ENCODE results near the gene ATP8B3.

ATP8B3 gene

GRCh38 chr19:1790054-1790792 is 21.9 kb downstream of the ATP8B3 start:
- DNase-seq, result no peak

DNA sequence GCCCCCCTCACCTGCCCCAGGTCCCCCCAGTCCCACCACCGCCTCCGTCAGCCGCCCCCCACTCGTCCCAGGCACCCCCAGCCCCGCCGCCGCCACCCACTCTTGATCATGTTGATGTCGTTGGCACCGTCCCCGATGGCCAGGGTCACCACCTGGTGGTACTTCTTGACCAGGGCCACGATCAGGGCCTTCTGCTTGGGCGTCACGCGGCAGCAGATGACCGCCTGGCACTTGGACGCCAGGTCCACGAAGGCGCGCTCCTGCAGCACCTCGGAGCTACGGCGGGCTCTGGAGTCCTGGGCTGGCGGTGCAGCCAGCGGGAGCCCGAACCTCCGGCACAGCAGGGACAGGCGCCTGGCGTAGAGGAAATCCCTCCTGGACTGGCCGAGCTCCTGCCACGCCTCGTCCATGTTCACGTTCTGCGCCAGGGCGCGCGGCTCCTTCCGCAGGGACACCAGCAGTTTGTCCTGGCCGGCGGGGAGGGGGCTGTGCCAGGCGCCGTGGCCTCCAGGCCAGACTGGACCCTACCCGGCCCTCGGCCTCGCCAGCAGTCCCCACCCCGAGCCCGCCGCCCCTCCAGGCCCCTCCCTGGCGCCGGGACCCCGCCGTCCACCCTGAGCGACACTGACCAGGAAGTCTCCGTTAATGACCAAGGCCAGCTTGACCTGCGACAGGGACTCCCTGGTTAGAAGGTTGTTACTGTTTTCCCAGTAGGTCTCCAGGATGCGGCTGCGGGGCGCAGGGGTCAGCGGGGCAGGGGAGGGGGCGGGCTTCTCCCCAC is 22.6 kb downstream of the ATP8B3 start:
- no peak for DNase-seq

GRCh38 chr19:1787116-1787515 is 25.0 kb downstream of the ATP8B3 start:
- DNase-seq, result no peak

- DNase-seq, result no peak
Measured at GRCh38 chr19:1786668-1787067, 25.4 kb downstream of the ATP8B3 start.

DNA sequence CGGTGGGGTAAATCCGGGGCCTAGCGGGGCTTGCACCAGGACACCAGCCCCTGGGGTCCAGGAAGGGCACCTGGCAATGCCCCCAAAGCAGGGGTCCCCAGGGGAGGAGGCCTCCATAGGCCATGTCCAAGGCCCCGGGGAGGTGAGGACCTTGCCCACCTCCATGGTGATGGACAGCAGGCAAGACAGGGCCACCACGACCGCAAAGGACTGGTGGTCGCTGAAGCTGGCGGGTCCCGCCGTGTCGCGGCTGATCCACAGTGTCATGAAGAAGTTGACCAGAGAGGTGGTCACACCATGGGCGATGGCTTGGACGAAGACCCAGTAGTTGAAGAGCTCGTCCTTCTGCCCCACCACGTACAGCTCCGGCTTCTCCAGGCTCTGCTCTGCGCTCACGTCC is 26.8 kb downstream of the ATP8B3 start:
- DNase-seq, result no peak

- DNase-seq, result no peak
Measured at GRCh38 chr19:1783874-1784273, 28.2 kb downstream of the ATP8B3 start.

DNA sequence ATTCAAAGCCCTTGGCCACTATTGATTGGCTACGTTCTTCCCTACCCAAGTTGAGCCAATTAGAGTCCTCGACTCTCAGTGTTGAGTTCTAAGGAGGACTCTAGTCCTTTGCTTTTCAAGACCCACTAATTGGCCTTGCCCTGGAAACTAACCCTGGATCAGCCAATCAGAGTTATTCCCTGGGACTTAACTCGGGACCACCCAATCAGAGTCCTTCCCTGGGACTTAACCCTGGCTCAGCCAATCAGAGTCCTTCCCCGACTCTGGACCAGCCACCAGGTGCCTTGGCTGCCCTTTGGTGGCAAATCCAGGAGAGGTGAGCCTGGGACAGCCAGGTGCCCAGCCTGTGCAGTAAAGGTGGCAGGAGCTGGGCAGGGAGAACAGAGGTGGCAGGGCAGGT is 28.7 kb downstream of the ATP8B3 start:
- DNase-seq, result no peak

GRCh38 chr19:1782521-1782920 is 29.6 kb downstream of the ATP8B3 start:
- DNase-seq, result no peak

DNA sequence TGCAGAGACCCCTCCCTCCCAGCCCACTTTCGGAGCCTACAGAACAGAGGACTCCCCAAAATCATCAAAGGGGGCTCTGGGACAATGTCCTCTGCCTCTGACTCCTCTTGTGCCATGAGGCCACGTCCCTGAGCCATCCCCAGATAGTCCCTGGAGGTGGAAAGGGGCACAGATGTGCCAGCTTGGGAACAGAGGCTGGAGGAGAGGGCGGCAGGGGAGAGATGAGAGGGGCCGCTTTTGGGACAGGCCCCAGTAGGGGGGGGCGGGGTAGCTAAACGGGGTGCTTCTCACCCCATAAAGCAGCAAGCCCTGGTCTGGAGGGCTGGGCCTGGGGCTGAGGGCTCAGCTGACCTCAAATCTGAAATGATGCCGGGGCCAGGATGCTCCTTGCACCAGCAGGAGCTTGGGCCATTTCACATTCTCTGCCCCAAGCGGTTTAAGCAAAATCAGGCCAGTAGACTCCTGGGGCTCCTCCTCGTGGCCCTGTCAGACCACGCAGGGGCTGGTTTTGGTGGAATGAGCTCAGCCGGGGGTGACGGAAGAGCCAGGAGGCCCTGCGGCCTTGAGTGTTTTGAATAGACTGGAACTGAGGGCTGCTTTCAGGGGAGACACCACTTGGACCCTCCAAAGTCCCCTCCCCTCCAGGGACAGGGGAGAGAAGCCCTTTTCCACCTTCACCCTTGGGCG is 31.7 kb downstream of the ATP8B3 start:
- DNase-seq, result no peak

GRCh38 chr19:1779574-1779973 is 32.5 kb downstream of the ATP8B3 start:
- no peak for DNase-seq

DNA sequence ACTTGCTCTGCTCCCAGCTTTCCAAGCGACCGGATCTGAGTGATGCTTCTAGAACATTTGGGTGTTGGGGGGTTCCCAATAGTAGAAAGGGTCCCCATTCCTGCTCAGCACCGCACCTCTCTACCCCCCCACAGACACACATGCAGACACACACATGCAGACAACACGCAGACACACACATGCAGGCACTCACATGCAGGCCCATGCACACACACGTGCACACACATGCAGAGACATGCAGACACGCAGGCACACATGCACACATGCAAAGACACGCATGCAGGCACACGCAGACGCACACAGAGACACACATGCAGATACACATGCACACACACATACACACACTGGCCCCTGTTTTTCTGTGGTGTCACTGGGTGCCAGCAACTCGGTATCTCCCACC is 34.9 kb downstream of the ATP8B3 start:
- DNase-seq, result no peak

GRCh38 chr19:1776606-1777147 is 35.4 kb downstream of the ATP8B3 start:
- no peak for DNase-seq

- DNase-seq, result no peak
Measured at GRCh38 chr19:1775951-1776605, 36.0 kb downstream of the ATP8B3 start.

DNA sequence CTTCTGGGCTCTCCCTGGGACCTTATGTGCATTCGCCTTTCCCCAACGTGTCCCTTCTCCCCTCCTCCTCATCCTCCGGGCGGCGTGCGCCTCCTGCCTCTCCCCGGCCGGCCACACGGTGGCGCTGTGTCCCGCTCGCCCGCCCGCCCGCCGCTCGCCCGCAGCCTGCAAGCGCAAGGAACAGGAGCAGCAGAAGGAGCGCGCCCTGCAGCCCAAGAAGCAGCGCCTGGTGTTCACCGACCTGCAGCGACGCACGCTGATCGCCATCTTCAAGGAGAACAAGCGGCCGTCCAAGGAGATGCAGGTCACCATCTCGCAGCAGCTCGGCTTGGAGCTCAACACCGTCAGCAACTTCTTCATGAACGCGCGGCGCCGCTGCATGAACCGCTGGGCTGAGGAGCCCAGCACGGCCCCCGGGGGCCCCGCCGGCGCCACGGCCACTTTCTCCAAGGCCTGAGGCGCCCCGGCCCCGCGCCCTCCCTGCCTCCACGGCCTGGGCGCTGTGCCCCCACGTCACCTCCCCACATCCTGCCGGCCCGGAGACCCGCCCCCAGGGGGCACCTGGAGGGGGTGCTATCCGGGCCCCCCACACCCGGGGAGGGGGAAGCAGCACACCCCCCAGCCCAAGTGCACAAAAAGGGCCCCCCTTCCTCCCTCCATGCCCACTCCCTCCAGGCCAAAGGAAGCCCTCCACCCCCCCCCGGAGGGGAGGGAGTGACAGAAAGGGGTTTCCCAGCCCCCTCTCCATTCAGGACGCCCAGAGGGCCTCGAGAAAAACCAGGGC is 36.9 kb downstream of the ATP8B3 start:
- DNase-seq, result no peak

DNA sequence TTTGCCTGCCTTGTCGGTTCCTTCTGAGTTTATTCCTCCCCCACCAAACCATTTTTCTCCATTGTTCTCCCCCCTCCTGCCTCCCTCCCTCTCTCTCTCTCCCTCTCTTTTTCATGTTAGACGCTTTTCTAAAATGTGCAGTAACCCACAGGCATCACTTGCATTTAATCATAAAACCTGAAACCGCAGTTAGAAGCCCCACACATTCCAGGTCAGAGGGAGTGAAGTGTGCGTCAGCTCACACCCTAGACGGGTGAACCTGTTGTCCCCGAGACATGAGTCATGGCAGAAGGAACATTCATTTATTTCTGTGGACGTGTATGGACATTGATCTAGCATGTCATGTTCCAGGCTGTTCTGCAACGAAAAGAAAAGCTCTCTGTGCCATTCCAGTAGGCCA is 38.9 kb downstream of the ATP8B3 start:
- DNase-seq, result no peak

- no peak for DNase-seq
Measured at GRCh38 chr19:1770866-1771576, 41.1 kb downstream of the ATP8B3 start.

GRCh38 chr19:1769645-1769985 is 42.5 kb downstream of the ATP8B3 start:
- no peak for DNase-seq

DNA sequence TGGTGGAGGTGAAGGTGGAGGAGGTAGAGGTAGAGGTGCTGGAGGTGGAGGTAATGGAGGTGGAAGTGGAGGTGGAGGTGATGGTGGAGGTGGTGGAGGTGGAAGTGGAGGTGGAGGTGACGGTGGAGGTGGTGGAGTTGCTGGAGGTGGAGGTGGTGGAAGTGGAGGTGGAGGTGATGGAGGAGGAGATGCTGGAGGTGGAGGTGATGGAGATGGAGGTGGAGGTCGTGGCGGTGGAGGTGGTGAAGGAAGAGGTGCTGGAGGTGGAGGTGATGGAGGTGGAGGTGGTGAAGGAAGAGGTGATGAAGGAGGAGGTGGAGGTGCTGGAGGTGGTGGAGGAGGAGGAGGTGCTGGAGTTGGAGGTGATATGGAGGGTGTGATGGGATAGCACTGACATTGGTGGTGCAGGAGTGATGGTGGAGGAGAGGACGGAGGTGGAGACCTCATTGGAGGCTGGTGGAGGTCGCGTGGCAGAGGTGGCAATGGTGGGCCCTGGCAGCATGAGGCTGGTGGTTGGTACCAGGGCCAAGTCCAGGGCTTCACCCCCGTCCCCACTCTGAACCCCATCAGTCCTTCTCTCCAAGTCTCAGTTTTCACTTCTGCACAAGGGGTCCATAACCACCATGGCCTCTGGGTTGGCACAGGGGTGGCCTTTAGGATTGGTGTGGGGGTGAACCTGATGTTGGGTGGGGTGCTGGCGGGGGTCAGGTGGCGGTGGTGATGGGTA is 43.0 kb downstream of the ATP8B3 start:
- DNase-seq, result no peak

DNA sequence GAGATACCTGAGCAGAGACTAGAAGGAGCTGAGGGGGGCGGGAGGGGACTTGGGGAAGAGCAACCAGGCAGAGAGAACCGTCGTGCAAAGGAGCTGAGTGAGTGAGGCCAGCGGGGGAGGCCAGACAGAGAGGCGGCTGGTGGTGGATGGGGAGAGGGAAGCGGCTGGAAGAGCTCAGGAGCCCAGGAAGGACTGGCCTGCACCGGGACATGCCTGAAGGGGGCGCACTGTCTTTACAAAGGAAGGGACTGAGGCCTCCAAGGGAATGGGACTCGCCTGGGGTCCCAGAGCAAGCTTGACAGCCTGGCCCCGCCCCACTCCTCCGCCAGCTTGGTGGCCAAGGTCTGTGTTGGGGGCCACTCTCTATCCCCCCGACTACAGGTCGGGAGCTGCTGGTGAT is 43.8 kb downstream of the ATP8B3 start:
- DNase-seq, result no peak

- peak; percentile 52 to 59 for DNase-seq
Measured at GRCh38 chr19:1767464-1767933, 44.6 kb downstream of the ATP8B3 start.
